Brain pericyte (primary cell): ENCODE measurements around the gene KRTAP12-1.
"Not testable (repeated sequence)": the region's sequence is repeated elsewhere in the genome, so short reads cannot be mapped to it uniquely, and the experiment has no call there.

Experiments used
- DNase-seq: peaks from one replicate; pipeline ENCODE4 v3.0.0-alpha.2; 2012; ENCODE audit warnings: low read depth, low spot score

The KRTAP12-1 gene

GRCh38 chr21:44646366-44647221 is 35.4 kb downstream of the KRTAP12-1 start, which contains the start of gene KRTAP10-11:
KRTAP10-11 (plus strand) TSS chr21:44646414; CDS start chr21:44646459, 45 bp downstream.
- not testable (repeated sequence) for DNase-seq

GRCh38 chr21:44644878-44645277 is 37.1 kb downstream of the KRTAP12-1 start:
- no peak for DNase-seq

DNA sequence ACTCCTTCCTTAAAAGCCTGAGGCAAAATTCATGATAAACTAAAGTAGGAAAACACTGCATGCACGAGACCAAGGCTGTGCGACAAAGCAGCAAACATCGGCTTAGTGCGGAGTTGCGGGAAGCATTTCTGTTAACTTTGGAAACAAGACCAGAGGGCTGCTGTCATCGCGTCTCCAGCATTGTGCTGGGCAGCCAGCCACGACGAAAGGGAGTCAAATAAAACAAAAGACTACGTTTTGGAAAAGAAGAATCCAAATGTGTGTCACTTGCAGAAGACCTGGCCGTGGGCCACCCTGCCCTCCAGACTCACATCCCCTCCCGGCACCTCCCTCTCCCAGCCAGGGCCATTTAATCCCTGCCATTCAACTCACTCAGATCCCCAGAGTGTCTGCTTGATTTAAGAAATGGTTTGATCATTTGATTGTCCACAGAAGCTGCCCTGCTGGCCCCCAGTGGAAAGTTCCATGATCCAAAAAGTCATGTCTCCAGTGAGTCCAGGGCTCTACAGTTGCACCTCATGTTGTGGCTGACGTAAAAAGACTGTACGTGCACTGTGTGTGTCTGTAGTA is 38.1 kb downstream of the KRTAP12-1 start:
- DNase-seq = no peak

- no peak for DNase-seq
Measured at GRCh38 chr21:44640761-44641160, 41.2 kb downstream of the KRTAP12-1 start.

GRCh38 chr21:44639331-44639655 is 42.7 kb downstream of the KRTAP12-1 start:
- DNase-seq = no peak

- DNase-seq = not testable (repeated sequence)
Measured at GRCh38 chr21:44638506-44639330, 43.2 kb downstream of the KRTAP12-1 start.

- DNase-seq = not testable (repeated sequence)
Measured at GRCh38 chr21:44637851-44638348, 44.1 kb downstream of the KRTAP12-1 start.

DNA sequence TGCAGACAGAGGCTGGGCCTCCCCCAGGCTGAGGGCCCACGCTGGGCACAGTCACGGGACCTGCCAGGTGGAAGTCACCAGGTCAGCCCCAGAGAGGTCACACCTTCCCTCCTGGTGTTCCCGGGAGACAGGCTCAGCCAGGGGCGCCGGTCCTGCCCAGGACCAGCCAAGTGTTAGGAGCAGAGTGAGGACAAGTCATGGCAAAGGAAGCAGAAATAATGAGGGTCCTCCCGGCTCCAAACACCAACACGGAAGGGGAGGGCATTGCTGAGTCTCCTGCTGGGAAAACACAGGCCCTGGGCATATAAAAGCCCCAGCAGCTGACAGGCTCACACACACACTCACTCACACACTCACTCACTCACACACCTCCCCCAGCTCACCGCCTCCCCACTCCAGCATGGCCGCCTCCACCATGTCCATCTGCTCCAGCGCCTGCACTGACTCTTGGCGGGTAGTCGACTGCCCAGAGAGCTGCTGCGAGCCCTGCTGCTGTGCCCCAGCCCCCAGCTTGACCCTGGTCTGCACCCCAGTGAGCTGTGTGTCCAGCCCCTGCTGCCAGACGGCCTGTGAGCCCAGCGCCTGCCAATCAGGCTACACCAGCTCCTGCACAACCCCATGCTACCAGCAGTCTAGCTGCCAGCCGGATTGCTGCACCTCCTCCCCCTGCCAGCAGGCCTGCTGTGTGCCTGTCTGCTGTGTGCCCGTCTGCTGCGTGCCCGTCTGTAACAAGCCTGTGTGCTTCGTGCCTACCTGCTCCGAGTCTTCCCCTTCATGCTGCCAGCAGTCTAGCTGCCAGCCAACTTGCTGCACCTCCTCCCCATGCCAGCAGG is 44.7 kb downstream of the KRTAP12-1 start, which contains the start of gene KRTAP10-10:
Gene KRTAP10-10 (plus strand): TSS at position 339 of the 833 bp plus-strand sequence. CDS start 62 bp downstream, at position 401.
- no peak for DNase-seq

GRCh38 chr21:44636209-44637017 is 45.5 kb downstream of the KRTAP12-1 start:
- no peak for DNase-seq

DNA sequence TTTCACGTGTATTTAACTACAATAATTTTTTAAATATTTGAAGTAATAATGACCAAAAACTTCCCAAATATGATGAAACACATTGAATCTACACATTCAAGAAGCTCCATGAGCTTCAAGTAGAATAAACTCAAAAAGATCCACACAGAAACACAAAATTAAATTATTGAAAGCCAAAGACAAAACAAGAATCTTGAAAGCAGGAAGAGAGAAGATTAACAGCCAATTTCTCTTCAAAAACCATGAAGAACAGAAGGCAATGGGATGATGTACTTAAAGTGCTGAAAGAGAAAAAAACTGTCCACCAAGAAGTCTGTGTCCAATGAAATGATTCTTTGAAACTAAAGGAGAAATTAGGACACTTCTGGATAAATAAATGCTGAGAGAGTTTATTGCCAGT is 49.9 kb downstream of the KRTAP12-1 start:
- no peak for DNase-seq
